A549 (cell line): ENCODE results near the gene POLE.

ENCODE experiments used
- GATA3 ChIP-seq: IDR thresholded peaks from 2 replicates; pipeline ENCODE4 v1.6.1; 2012; ENCODE audit warnings: borderline replicate concordance
- SMC3 ChIP-seq: fragments of >200 bp; sonication (Bioruptor Twin); formaldehyde crosslinking; IDR thresholded peaks from 3 replicates; pipeline ENCODE4 v1.6.1; 2018; ENCODE audit warnings: inconsistent platforms
- TF ChIP-seq, protein P1 (sequence below): fragments of >200 bp; sonication (Bioruptor Twin); formaldehyde crosslinking; IDR thresholded peaks from 3 replicates; pipeline ENCODE4 v1.5.1; 2016

DNA sequence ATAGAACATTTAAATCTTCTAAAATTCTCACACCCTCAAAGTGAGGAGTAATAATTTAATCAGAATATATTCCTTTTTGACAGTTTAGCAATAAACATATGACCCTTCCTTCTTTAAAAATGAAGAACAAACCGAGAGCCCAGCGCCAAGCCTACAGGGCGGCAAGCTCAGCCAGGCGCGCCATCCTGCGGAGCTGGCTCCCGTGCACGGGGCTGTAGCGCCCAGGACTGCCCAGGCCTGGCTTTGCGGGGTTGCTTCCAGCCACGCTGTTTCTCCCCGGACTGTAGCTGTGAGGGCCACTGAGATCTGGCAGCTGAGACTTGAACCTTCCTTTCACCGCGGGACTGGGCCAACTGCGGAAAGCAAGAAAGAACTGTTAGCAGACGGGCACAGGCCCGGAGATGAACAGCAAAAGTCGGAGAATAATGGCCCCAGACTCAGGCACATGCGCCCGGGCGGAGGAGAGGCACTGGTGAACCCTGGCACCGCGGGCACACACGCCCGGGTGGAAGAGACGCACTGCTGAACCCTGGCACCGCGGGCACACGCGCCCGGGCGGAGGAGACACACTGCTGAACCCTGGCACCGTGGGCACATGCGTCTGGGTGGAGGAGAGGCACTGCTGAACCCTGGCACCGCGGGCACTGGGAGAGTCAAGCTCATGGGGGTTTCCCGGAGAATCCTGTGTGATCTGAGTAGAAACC lies 40.1 kb upstream of the POLE start:
- TF ChIP-seq, protein P1, sequence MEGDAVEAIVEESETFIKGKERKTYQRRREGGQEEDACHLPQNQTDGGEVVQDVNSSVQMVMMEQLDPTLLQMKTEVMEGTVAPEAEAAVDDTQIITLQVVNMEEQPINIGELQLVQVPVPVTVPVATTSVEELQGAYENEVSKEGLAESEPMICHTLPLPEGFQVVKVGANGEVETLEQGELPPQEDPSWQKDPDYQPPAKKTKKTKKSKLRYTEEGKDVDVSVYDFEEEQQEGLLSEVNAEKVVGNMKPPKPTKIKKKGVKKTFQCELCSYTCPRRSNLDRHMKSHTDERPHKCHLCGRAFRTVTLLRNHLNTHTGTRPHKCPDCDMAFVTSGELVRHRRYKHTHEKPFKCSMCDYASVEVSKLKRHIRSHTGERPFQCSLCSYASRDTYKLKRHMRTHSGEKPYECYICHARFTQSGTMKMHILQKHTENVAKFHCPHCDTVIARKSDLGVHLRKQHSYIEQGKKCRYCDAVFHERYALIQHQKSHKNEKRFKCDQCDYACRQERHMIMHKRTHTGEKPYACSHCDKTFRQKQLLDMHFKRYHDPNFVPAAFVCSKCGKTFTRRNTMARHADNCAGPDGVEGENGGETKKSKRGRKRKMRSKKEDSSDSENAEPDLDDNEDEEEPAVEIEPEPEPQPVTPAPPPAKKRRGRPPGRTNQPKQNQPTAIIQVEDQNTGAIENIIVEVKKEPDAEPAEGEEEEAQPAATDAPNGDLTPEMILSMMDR: no peak
- TF ChIP-seq SMC3 (no peak), GATA3 (no peak)
